HG03521 (cell line): ENCODE results near the gene MRPL17.
"Not testable (repeated sequence)": the region's sequence is repeated elsewhere in the genome, so short reads cannot be mapped to it uniquely, and the experiment has no call there.

Source experiments
- ATAC-seq: cut with Tn5 transposase; IDR thresholded peaks from one replicate; pipeline ENCODE4 v1.9.1; 2021; ENCODE audit warnings: mild to moderate bottlenecking, moderate library complexity; ENCODE audit not compliant: unreplicated experiment

The MRPL17 gene

DNA sequence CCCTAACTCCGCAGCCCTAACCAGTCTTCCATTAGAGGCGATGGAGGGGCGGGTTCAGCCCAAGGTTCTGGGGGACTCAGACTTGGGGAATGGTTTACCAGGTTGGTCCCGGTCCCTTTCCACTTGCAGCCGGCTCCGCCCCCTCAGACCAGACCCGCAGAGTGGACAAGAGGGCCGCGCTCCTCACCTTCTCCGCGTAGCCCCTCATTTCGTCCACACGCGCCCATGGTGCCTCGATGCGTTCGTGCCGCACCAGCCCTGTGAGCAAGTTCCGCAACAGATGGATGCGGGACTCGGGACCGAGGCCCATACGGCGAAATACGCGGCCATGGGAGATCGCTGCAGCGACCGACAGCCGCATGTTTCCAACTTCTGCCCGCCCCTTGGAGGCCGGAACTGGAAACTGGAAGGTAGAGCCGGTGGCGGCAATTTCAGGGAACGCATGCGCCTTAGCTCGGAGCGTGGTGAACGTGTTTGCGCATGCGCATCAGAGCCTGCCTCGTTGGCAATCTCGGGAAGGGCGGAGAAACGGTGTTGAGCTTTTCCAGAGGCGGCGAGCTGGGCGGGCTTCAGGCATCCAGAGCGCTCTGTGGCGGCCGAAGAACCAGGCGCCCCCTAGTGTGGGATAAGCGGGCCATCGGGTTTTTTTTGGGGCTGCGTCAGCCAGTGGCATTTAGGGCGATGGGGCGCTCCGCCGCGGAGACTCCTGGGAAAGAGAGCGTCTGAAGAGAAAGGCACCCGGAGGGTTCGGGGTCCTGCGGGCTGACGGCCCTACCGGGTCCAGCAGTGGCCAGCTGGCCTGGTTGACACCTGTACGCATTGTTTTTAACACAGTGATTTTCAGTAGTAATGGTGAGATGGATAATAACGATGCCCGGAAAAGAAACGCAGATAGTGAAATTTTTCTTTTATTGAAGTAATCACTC, at the start of gene MRPL17:
TSS of gene MRPL17 (minus strand) at position 405 of the 926 bp plus-strand sequence. CDS start at position 361, 44 bp downstream.
- ATAC-seq: peak; percentile 93

DNA sequence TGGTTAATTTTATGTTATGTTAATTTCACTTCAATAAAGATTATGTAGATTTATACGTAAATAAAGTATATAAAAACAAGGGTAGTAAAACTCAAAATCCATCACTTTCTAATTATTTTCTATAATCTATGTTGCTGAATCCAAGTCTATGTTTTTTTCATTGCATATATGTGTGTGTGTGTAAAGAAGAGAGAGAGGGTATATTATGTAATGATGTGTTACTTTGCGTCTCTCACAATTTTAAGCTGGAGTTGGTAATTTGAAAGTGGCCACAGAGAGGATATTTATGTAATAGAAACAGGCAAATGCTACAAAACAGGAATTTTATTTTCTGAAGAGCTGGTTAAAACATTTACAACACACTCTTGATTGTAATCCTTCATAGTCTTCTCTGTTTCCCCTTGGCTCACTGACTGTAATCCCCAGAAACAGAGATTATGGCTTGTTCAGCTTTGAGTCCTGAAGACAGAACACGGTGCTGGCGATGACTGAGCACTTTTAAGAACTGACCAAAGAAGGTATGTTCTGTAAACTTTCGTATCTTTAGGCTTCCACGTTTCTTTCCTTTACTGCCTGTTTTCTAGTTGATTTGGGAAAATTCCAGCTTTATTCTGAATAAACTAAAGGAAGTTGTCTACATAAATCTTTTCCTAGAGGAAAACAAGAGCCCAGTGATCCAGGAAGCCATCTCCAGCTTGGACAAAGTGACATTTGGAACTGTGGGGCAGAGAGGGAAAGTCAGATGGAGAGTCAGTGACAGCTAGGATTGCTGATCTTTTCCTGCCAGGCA, 45.0 kb upstream of the MRPL17 start:
- ATAC-seq: no peak

DNA sequence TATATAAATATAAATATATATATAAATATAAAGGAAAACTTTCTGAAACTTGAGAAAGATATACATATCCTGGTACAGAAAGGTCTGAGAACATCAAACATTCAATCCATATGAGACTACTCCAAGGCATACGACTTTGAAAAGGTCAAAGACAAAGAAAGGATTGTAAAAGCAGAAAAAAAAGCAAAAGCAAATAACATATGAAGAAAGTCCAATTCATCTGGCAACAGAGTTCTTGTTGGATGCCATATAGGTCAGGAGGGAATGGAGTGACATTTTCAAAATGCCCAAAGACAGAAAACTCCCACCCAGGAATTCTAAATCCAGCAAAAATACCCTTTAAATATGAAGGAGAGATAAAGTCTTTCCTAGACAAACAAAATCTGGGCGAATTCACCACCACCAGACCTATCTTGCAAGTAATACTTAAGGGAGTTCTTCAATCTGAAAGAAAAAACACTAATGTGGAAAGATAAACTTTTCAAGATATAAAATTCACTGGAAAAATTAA, 42.3 kb upstream of the MRPL17 start:
- no peak for ATAC-seq

DNA sequence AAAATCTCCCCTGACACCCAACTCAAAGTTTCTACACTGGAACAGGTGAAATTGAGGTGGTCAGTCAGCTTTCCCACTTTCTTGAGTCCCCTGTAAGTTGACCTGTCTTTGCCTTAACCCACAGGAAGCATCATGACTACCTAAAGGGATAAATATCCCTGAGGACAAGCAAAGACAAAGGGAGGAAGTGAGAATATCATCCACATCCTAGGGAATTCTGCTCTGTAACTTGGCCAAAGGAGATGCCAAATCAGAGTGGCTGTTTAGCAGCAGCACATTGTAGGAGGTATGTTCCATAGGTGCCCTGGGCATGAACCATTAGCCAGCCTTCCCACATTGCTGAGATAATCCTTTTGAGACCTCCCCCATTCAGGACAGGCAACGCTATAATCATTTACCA, 40.9 kb upstream of the MRPL17 start:
- ATAC-seq: no peak

- ATAC-seq: no peak
Observed at GRCh38 chr11:6721343-6721742, 38.2 kb upstream of the MRPL17 start.

- no peak for ATAC-seq
Observed at GRCh38 chr11:6719576-6719975, 36.4 kb upstream of the MRPL17 start.

DNA sequence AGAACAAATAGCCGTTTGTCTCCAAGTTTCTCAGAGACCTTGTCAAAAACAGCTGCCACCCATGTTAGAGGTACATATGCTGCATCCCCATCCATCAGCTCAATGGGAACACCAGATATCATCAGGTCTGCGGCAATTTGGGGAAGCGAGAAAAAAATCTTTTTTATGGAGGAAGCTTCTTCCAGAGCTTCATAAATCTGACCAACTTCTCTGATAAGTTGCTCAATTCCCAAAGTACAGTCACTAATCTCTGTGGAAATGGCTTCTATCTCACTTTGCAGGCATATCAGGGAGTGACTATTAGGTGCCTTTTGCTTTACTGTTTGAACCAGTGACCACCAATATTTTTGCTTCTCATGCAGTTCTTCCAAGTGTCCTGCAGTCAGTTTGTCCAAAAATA, 34.3 kb upstream of the MRPL17 start:
- no peak for ATAC-seq

DNA sequence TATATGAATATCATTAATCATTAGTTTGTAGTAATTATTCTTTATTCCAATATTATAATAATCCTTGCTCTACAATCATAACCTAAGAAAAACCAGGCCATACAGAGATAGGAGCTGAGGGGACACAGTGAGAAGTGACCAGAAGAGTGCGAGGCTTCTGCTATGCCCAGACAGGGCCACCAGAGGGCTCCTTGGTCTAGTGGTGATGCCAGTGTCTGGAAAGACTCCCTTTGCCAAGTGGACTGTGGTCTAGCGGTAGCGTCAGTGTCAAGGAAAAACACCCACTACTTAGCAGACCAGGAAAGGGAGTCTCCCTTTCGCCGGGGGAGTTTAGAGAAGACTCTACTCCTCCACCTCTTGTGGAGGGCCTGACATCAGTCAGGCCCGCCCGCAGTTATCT, 28.4 kb upstream of the MRPL17 start:
- not testable (repeated sequence) for ATAC-seq

DNA sequence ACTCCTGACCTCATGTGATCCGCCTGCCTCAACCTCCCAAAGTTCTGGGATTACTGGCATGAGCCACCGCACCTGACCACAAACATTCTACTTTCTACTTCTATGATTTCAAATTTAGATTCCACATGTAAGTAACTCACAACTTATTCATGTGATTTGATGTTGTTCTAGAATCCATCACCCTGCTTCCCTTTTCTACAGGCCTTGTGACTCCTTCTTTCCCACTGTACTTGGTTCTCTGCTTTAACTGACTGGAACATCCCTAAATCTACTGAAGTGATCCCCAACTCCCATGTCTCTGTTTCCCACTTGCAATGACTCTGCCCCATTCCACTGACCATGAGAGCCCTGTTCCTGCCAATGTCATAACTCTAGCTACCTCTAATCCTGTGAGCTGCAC, 25.7 kb upstream of the MRPL17 start:
- no peak for ATAC-seq

DNA sequence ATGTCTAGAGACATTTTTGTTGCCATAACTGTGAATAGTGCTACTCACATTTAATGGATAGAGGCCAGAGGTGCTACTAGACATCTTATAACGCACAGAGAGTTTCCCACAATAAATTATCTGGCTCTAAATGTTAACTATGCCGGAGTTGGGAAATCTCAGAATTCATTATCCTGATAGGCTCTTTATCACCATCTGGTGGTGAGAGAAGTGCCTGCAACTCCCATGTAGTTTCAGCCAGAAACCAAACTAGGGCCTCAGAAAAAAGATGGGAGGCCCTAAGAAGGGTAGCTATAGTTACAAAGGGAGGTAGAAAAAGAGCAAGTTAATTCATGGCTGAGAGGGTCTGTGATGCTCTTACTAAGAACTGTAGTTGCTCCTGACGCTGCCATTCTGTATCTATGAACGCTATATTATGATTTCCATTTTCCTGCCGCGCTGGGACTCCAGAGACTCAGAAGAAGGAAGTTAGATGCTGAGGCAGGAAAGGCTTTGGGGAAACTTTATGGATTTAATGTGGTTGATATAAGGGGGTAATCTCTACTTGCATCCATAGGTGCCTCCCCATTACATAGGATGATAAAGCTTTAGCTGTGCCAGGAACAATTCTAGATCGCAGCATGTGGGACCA, 22.9 kb upstream of the MRPL17 start:
- ATAC-seq: no peak

GRCh38 chr11:6703247-6704063, 20.3 kb upstream of the MRPL17 start:
- ATAC-seq: no peak

GRCh38 chr11:6701955-6702354, 18.8 kb upstream of the MRPL17 start:
- ATAC-seq: not testable (repeated sequence)

GRCh38 chr11:6695377-6695776, 12.2 kb upstream of the MRPL17 start:
- no peak for ATAC-seq

DNA sequence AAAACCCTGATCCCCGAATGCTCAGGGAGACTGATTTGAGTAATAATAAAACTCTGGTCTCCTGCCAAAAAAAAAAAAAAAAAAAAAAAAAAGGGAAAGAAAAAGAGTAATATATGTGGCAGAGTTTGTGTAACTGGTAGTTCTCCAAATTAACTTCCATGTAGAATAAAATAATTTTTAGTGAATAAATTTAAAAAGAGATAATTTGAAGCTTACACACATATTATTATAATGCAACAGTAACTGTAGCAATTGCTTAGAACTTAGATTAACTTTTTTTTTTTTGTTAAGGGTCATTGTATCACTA, 11.0 kb upstream of the MRPL17 start:
- ATAC-seq: no peak

GRCh38 chr11:6693342-6694228, 10.4 kb upstream of the MRPL17 start:
- ATAC-seq: no peak

DNA sequence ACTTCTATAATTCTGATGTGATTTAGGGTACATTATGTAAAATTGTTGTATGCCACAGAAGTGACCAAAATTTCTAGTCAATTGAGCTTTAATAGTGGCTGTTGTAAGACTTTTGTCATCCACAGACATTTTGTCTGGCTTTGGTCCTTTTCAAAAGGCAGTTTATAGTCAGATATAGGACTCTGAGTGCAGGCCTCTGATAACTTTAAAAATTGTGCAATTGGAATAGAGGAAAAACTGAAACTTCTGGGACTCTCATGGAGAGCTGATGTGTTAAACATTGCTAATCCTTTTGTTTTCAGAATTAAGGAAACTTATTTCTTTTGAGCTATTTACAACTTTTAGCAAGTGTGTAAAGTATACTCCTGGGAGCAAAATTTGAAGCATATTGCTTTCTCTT, 9.0 kb upstream of the MRPL17 start:
- no peak for ATAC-seq

DNA sequence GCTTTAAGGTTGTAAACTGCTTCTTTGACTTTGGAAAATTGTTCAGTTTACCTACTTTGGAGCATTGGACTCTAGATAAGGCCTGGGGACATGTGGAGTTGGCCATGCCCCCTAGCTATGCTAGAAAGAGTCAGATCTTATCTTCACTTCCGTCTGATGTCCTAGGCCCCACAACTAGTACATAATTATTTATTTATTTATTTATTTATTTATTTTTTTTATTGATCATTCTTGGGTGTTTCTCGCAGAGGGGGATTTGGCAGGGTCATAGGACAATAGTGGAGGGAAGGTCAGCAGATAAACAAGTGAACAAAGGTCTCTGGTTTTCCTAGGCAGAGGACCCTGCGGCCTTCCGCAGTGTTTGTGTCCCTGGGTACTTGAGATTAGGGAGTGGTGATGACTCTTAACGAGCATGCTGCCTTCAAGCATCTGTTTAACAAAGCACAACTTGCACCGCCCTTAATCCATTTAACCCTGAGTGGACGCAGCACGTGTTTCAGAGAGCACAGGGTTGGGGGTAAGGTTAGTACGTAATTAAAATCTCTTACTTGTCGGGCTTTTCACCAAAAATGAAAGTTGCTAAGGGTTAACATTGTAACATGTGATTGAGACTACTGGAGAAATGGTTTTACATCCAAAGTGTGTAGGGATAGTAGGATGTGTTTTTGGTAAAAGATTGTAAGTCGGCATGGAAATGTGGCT, 7.4 kb upstream of the MRPL17 start:
- not testable (repeated sequence) for ATAC-seq

GRCh38 chr11:6687876-6688275, 4.7 kb upstream of the MRPL17 start:
- ATAC-seq: no peak

DNA sequence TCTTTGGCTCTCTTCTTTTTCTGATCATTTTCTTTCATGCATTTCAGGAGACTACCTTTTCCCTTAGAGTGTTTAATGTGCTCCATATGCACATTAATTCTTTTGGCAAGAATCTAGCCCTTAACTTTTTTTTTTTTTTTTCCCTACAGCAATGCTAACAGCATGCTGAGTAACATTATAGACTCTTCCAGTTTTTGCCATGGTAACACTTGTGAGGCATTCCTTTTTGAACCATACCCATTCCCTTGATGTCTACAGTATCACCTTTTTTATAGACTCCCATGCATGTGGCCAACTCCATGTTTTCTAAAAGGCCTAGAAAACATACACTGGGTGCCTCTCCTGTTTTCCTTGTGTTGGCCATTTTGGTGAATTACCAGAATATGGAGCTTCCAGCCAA, 2.9 kb upstream of the MRPL17 start:
- ATAC-seq: no peak
